GM12878 (cell line): ENCODE measurements around the gene SRSF7. TPM values are rescaled to one million over a fixed set of nuclear protein-coding genes. Genes with fewer than 3 reads are reported as not detected.

Source experiments
- ASH2L ChIP-seq: fragments of 300-600, 200-600 bp; sonication (generic); IDR thresholded peaks from 2 replicates; pipeline ENCODE4 v1.6.1; 2017; ENCODE audit warnings: low read depth, mild to moderate bottlenecking, borderline replicate concordance
- CBFB ChIP-seq: IDR thresholded peaks from 2 replicates; pipeline ENCODE4 v1.6.1; 2016; ENCODE audit warnings: antibody characterized with exemption, low read depth
- CBX3 ChIP-seq: fragments of 200-600 bp; sonication (generic); IDR thresholded peaks from 2 replicates; pipeline ENCODE4 v1.6.1; 2016; ENCODE audit warnings: low read depth, borderline replicate concordance
- CBX5 ChIP-seq: sonication (generic); IDR thresholded peaks from 2 replicates; pipeline ENCODE4 v1.6.1; 2016; ENCODE audit warnings: low read depth, moderate library complexity, mild to moderate bottlenecking, inconsistent platforms
- CHD4 ChIP-seq: fragments of 200-600 bp; sonication (generic); IDR thresholded peaks from 2 replicates; pipeline ENCODE4 v1.6.1; 2016; ENCODE audit warnings: mild to moderate bottlenecking
- CREB1 ChIP-seq: IDR thresholded peaks from 2 replicates; pipeline ENCODE4 v1.6.1; 2012; ENCODE audit warnings: low read depth, mild to moderate bottlenecking, inconsistent platforms
- ETV6 ChIP-seq, 2 experiments: fragments of 450-650 bp in 1 of 2; IDR thresholded peaks in 1 of 2; conservative IDR thresholded peaks in 1 of 2; 2 replicates each; pipeline ENCODE4 v1.6.1; 2014; ENCODE audit warnings: antibody characterized with exemption in 1 of 2, borderline replicate concordance in 1 of 2, low read depth in 1 of 2, mild to moderate bottlenecking in 1 of 2, moderate library complexity in 1 of 2
- FOXK2 ChIP-seq: fragments of 450-650 bp; IDR thresholded peaks from 2 replicates; pipeline ENCODE4 v1.6.1; 2017; ENCODE audit warnings: mild to moderate bottlenecking, moderate library complexity
- HDGF ChIP-seq: fragments of 450-650 bp; IDR thresholded peaks from 2 replicates; pipeline ENCODE4 v1.6.1; 2016; ENCODE audit warnings: antibody characterized with exemption
- LARP7 ChIP-seq: fragments of 450-650 bp; IDR thresholded peaks from 2 replicates; pipeline ENCODE4 v1.6.1; 2017; ENCODE audit warnings: mild to moderate bottlenecking
- MEF2A ChIP-seq: IDR thresholded peaks from 2 replicates; pipeline ENCODE4 v1.6.1; 2011; ENCODE audit warnings: low read depth, mild to moderate bottlenecking, low read length, moderate library complexity; ENCODE audit not compliant: insufficient read depth
- MTA3 ChIP-seq: IDR thresholded peaks from 2 replicates; pipeline ENCODE4 v1.6.1; 2012; ENCODE audit warnings: low read length, inconsistent platforms, borderline replicate concordance
- NFYA ChIP-seq: IDR thresholded peaks from 2 replicates; pipeline ENCODE4 v1.6.1; 2011; ENCODE audit warnings: low read depth, mild to moderate bottlenecking, low read length, improper control_type of control experiment, borderline replicate concordance
- NR2C2 ChIP-seq: IDR thresholded peaks from 2 replicates; pipeline ENCODE4 v1.6.1; 2011; ENCODE audit warnings: borderline replicate concordance, low read depth; ENCODE audit not compliant: control insufficient read depth, insufficient read length
- PAX5 ChIP-seq: IDR thresholded peaks from 2 replicates; pipeline ENCODE4 v1.6.1; 2011; ENCODE audit warnings: low read depth, low read length, borderline replicate concordance
- POU2F2 ChIP-seq: IDR thresholded peaks from 3 replicates; pipeline ENCODE4 v1.6.1; 2011; ENCODE audit warnings: low read depth, mild to moderate bottlenecking, low read length, borderline replicate concordance
- RFX5 ChIP-seq: IDR thresholded peaks from 2 replicates; pipeline ENCODE4 v1.6.1; 2011; ENCODE audit warnings: low read depth, low read length, improper control_type of control experiment
- SMAD1 ChIP-seq: fragments of 450-650 bp; IDR thresholded peaks from 2 replicates; pipeline ENCODE4 v1.6.1; 2018; ENCODE audit warnings: mild to moderate bottlenecking, low read depth; ENCODE audit not compliant: partially characterized antibody
- SRF ChIP-seq, 2 experiments: IDR thresholded peaks; 2 replicates each; pipeline ENCODE4 v1.6.1; 2011; ENCODE audit warnings: low read depth in 2 of 2, low read length in 2 of 2, mild to moderate bottlenecking in 1 of 2, moderate library complexity in 1 of 2
- STAT3 ChIP-seq: IDR thresholded peaks from 2 replicates; pipeline ENCODE4 v1.6.1; 2011; ENCODE audit warnings: low read depth, low read length, improper control_type of control experiment
- TARDBP ChIP-seq: IDR thresholded peaks from 2 replicates; pipeline ENCODE4 v1.6.1; 2016; ENCODE audit warnings: borderline replicate concordance
- TCF7 ChIP-seq: IDR thresholded peaks from 2 replicates; pipeline ENCODE4 v1.6.1; 2014; ENCODE audit warnings: antibody characterized with exemption, borderline replicate concordance
- ZBED1 ChIP-seq: IDR thresholded peaks from 2 replicates; pipeline ENCODE4 v1.6.1; 2016; ENCODE audit warnings: borderline replicate concordance
- ZBTB4 ChIP-seq: fragments of 450-650 bp; formaldehyde crosslinking; IDR thresholded peaks from 2 replicates; pipeline ENCODE4 v1.4.0; 2022; ENCODE audit warnings: mild to moderate bottlenecking, moderate library complexity
- ZNF217 ChIP-seq: fragments of 450-650 bp; IDR thresholded peaks from 2 replicates; pipeline ENCODE4 v1.6.1; 2017; ENCODE audit warnings: antibody characterized with exemption, mild to moderate bottlenecking
- ZSCAN29 ChIP-seq: fragments of 450-650 bp; IDR thresholded peaks from 2 replicates; pipeline ENCODE4 v1.6.1; 2017; ENCODE audit warnings: mild to moderate bottlenecking, moderate library complexity
- ZZZ3 ChIP-seq: IDR thresholded peaks from 2 replicates; pipeline ENCODE4 v1.6.1; 2011; ENCODE audit warnings: low read depth; ENCODE audit not compliant: control insufficient read depth, insufficient read length
- polyA plus RNA-seq, 11 experiments: library from polyadenylated mRNA; depleted of rRNA in 4 of 11; unstranded in 6 of 11; stranded (reverse) in 5 of 11; fragments of >200 nt; fragmentation: Nextera tagmentation in 4 of 11; fragmentation: Illumina TruSeq in 1 of 11; extraction: Ambion mirVana in 4 of 11; extraction: Trizol in 1 of 11; gene quantifications; 1 replicate in 1 of 11; 2 replicates in 10 of 11; pipeline versions ENCODE4 v1.2.1 to v1.2.3, GENCODE V29; 2011 to 2016; ENCODE audit warnings: inconsistent platforms in 2 of 11, missing spikeins in 2 of 11, low read depth in 1 of 11
- total RNA-seq, 4 experiments: library from RNA; depleted of rRNA in 3 of 4; stranded (reverse); fragments of >200 nt in 3 of 4; fragmentation: Illumina TruSeq in 1 of 4; extraction: Trizol in 1 of 4; gene quantifications; 2 replicates each; pipeline versions ENCODE4 v1.2.1 to v1.2.3, GENCODE V29; 2013 to 2021
- TF ChIP-seq, protein P1 (sequence below): fragments of 450-650 bp; conservative IDR thresholded peaks from 2 replicates; pipeline ENCODE4 v1.6.1; 2017; ENCODE audit warnings: mild to moderate bottlenecking, moderate library complexity

The SRSF7 gene
- total and polyA plus RNA-seq, 10 of the 15 experiments (the other 5 are each of a cell fraction or from before 2014, with no cell fraction given) = 205 to 785 (median 408) TPM

DNA sequence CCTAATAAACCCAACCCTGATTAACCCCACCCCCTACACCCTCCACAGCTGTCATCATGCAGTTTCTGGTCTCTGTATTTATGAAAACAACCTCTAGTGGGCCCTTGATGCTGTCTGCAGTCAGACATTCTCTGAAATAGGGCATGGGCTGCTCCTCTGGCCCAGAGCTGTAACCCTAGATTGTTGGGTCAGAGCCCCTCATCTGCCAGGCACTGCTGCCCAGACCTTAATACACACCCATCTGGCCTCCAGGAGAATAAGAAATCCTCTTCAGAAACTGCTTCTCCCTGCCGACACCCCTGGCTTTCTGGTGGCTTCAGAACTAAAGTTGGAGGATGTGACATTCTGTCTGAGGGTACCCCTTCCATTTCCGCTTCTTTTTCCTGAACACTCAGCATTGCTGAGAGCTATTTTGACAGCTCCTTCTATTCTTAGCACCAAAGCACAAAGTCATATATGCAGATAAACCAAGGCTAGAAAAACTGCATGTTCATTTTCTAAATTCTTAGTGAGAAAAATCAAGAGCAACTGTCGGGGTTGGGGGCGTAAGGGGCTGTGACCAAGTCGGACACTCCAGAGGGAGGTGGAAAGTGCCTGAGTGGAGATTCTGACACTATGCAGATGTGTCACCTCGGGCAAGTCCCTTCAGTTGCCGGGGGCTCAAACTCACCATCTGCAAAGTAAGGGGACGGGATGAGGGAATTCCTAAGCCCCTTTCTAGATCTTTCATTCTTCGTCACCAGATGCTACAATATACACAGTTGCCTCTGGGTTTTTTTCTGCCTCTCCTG is 28.7 kb downstream of the SRSF7 start (continued):
- no peak for TF ChIP-seq ZBTB4 (CRISPR knock-in tag)
- no peak for TF ChIP-seq ASH2L
- TF ChIP-seq NFYA = no peak
- no peak for TF ChIP-seq CHD4
- TF ChIP-seq POU2F2 = no peak
- TF ChIP-seq FOXK2 = no peak
- no peak for TF ChIP-seq STAT3
- no peak for TF ChIP-seq CBFB
- peak; percentile 24; the same call in 1 of the 2 replicates for TF ChIP-seq CREB1
- no peak for TF ChIP-seq HDGF
- no peak for TF ChIP-seq CBX3
- TF ChIP-seq TARDBP = no peak
- no peak for TF ChIP-seq NR2C2
- no peak; the same call in 1 of the 2 replicates for TF ChIP-seq ZBED1
- TF ChIP-seq ZZZ3 = no peak
- TF ChIP-seq, protein P1, sequence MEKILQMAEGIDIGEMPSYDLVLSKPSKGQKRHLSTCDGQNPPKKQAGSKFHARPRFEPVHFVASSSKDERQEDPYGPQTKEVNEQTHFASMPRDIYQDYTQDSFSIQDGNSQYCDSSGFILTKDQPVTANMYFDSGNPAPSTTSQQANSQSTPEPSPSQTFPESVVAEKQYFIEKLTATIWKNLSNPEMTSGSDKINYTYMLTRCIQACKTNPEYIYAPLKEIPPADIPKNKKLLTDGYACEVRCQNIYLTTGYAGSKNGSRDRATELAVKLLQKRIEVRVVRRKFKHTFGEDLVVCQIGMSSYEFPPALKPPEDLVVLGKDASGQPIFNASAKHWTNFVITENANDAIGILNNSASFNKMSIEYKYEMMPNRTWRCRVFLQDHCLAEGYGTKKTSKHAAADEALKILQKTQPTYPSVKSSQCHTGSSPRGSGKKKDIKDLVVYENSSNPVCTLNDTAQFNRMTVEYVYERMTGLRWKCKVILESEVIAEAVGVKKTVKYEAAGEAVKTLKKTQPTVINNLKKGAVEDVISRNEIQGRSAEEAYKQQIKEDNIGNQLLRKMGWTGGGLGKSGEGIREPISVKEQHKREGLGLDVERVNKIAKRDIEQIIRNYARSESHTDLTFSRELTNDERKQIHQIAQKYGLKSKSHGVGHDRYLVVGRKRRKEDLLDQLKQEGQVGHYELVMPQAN = no peak
- TF ChIP-seq CBX5 = no peak
- TF ChIP-seq MTA3 = no peak
- TF ChIP-seq SRF (IDR thresholded peaks at IDR 0.05; ENCODE audit: low read depth in 2 of 2, low read length in 2 of 2) = no peak
- no peak for TF ChIP-seq PAX5
- TF ChIP-seq MEF2A = no peak
- TF ChIP-seq RFX5 = no peak
- no peak for TF ChIP-seq SMAD1
- TF ChIP-seq ZSCAN29 = no peak
- TF ChIP-seq ETV6 (conservative IDR thresholded peaks at IDR 0.05 in 1 of 2, IDR thresholded peaks at IDR 0.05 in 1 of 2; ENCODE audit: borderline replicate concordance in 1 of 2, low read depth in 1 of 2) = 0 out of 4 replicates have a peak, but pooled peaks of 1 of the 2 experiments have one; percentile 2
- no peak for TF ChIP-seq ZNF217
- TF ChIP-seq TCF7 = no peak
- no peak for TF ChIP-seq LARP7
